Stimulated activated CD8-positive, alpha-beta memory T cell treated with anti-CD3 and anti-CD28 coated beads, Interleukin-15, amount 100 ng/mL, for 24 hours (primary cell): ENCODE measurements around the gene MUTYH.
"Not testable (repeated sequence)": the region's sequence is repeated elsewhere in the genome, so short reads cannot be mapped to it uniquely, and the experiment has no call there.

ENCODE experiments used
- DNase-seq: peaks from one replicate; pipeline ENCODE4 v3.0.0-alpha.2; 2020; ENCODE audit warnings: low read depth

The MUTYH gene

GRCh38 chr1:45339789-45340558, at the start of gene MUTYH, which contains the start of gene TOE1:
MUTYH (minus strand) TSS chr1:45340440; CDS start chr1:45334505, 5,935 bp downstream.
TOE1 (plus strand) TSS chr1:45340170; CDS start chr1:45340253, 83 bp downstream.
- peak; percentile 86 for DNase-seq

DNA sequence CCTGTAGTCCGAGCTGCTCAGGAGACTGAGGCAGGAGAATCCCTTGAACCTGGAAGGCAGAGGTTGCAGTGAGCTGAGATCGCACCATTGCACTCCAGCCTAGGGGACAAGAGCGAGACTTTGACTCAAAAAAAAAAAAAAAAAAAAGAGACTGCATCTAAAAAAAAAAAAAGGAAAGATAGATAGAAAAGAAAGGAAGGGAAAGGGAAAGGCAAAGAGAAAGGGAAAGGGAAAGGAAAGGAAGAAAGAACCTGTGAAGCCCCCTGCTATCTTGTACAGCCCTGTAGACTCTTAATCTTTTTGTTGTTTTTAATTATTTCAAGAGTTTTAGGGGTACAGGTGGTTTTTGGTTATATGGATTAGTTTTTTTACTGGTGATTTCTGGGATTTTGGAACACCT, 46.0 kb upstream of the MUTYH start:
- DNase-seq: no peak

DNA sequence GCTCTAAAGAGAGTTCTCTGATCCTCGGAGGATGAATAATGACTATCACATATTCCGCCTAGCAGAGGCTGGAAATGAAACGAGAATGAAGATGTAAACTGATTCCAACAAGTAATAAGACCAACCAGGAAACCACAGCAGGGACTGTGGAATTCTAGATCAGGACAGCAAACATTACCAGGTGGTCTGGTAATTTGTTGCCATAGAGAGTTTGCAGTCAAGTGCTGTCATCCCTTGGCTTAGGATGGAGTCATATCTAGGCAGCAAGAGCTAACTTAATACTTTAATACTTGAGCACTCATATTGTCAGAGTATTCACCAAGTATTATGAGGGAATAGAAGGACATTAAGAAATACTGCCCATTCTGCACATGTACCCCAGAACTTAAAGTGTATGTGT, 45.1 kb upstream of the MUTYH start:
- no peak for DNase-seq

- DNase-seq: not testable (repeated sequence)
Measured at GRCh38 chr1:45384213-45384612, 44.0 kb upstream of the MUTYH start.

- no peak for DNase-seq
Measured at GRCh38 chr1:45383191-45383590, 43.0 kb upstream of the MUTYH start.

DNA sequence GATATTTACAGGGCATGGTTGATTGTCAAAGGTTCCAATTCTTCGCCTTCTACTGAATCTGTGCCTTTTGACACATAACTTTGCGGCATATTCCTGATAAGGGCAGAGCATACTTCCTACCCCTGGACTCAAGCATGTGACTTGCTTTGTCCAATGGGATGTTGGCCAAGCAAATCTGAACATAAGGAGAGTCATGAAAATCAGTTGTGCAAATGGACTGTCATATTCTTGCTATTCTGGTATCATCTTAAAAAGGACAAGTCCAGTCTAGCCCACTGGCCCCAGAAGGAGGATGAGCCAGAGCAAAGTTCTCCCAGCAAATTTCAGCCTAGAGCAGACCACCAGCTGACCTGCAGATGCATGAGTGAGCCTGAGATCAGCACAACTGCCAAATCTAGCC, 41.0 kb upstream of the MUTYH start:
- DNase-seq: no peak

DNA sequence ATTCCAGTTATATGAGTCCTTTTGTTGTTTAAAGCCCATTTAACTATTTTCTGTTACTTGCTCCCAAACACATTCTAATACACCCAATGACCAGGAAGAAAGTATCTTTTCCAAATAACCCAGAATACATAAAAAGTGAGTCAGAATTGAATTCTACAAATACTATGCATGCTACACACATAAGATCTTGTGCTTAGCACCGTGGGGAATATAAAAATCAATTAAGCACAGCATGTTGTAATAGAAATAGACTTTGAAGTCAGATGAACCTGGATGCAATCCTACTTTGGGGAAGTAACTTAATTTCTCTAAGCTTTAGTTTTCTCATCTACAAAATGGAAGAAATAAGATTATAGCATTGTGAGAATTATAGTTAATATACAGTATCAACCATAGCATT, 40.5 kb upstream of the MUTYH start:
- no peak for DNase-seq

- DNase-seq: no peak
Measured at GRCh38 chr1:45380125-45380524, 39.9 kb upstream of the MUTYH start.

DNA sequence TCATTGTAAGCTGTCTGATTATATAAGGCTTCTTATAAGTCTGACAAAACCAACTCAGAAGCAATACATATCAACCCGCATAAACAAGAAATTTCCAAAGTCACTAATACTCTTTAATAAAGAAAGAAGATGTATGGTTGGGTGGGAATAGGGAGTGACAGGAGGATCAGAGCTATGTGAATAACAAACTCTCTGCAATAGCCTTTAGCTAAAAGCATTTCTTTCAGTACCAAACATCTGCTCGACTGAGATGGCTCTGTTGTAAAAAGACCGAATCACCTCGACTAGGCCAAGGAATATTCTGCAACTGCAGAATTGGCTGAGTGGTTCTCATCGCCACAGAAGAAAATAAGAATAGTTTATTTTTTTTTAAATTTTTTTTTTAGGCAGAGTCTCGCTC, 39.3 kb upstream of the MUTYH start:
- no peak for DNase-seq

DNA sequence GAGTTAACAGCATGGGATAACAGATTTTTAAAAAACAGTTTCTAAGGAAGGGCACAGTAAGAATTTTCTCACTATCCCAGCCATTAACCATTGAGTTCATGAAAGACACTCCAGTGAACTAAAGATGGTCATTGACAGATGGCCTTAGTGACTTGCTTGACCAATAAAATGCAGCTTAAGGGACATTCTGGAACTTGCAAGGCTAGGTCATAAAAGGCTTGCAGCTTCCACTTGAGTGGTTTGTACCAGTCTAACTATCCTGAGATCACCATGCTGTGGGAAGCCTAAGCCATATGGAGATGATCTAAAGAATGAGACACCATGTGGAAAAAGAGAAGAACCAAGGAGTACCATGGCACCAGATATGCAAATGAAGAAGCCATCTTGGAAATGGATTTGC, 37.9 kb upstream of the MUTYH start:
- no peak for DNase-seq

DNA sequence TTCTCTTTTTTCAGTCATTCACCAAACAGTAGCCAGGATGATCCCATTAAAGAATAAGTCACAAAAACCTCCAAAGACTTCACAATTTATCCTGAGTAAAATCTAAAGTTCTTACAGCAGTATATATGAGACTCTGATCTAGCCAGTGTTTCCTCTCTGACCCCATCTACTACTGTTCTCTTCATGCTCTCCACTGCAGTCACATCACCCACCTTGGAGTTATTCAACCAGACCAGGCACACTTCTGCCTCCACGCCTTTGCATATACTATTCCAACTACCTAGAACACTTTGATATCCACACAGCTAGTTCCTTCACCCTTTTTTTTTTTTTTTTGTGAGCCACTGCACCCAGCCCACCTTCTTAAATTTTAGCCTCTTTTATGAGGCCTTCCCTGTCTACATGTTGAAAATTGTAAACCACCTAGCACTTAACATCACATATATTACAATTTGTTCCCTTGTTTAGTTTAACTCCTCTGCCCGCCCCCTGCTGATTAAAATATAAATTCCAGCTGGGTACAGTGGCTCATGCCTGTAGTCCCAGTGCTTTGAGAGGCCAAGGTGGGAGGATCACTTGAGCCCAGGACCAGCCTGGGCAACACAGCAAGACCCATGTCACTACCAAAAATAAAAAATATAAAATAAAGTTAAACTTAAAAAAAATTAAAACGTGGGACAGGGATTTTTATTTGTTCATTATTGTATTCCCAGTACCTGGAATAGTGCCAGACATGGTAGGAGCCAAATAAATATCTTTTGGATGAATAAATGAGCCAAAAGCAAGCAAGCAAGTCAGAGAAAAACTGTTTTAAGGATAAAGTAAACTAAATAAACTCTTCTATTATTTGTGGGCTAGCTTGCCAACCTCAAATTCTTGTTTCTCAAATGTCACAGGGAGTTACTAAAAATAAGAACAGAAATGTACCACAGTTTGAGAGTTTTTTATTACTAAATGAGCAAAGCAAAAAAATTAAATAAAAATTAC, 35.2 kb upstream of the MUTYH start:
- no peak for DNase-seq

GRCh38 chr1:45373573-45373972, 33.3 kb upstream of the MUTYH start:
- no peak for DNase-seq

- DNase-seq: no peak
Measured at GRCh38 chr1:45370575-45370974, 30.3 kb upstream of the MUTYH start.

DNA sequence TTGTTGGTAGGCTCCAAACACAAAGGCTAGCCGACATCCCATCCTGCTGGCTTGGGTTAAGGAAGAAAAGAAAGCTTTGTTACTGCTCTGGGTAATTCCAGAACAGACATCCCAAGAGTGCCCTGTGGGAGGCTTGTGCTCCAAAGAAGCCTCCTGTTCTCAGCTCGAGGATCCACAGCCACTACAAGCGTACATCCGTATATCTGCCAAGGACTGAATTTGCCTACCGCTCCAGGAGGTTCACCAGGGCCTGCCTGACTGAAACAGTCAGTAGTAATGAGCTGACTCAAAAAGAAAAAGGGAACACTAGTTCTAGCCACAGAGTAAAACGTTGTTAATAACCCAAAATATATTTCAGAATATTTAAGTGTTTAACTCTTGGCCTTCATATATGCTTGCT, 24.8 kb upstream of the MUTYH start:
- DNase-seq: no peak

GRCh38 chr1:45364294-45364693, 24.1 kb upstream of the MUTYH start:
- DNase-seq: no peak

- DNase-seq: not testable (repeated sequence)
Measured at GRCh38 chr1:45360981-45361380, 20.7 kb upstream of the MUTYH start.

DNA sequence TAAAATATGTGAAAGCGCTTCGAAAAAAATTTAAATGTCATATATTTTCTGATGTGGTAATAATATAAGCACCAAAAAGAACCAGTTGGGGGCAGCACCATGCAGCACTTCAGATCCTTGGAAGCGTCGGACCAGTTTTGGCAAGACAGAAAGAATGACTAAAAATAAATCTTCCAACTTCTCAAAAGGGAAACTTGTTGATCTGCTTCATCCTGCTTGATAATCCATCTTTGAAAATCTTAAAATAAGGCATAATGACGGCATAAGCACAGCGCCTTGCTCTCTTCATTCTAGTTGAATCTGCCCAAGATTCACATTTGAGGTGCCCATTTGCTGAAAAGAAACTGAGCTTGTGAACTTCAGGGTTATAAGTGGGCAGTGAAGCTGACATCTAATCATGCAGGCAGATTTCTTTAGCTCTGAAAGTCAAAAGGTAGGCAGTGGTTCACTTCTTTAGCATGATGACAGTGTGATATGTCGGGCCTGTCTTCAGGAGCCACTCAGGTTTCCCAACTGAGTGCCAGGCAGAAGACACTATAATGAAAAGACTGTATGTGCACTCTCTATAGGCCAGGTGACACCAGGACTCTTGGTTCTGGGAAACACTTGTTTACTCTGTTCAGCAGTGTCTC, 19.8 kb upstream of the MUTYH start:
- DNase-seq: no peak

DNA sequence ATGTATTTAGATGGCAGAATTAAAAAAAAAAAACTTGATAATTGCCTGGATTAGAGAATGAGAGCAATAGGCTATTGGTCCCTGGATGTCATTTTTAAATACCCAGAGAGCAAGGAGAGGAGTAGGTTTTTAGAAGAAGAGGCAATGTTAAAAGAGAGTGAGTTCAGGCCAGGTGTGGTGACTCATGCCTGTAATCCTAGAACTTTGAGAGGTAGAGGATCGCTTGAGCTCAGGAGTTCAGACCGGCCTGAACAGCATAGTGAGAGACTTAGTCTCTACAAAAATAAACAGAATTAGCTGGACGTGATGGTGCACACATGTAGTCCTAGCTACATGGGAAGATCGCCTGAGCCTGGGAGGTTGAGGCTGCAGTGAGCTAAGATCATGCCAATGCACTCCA, 15.9 kb upstream of the MUTYH start:
- no peak for DNase-seq

GRCh38 chr1:45355683-45356082, 15.4 kb upstream of the MUTYH start:
- no peak for DNase-seq

DNA sequence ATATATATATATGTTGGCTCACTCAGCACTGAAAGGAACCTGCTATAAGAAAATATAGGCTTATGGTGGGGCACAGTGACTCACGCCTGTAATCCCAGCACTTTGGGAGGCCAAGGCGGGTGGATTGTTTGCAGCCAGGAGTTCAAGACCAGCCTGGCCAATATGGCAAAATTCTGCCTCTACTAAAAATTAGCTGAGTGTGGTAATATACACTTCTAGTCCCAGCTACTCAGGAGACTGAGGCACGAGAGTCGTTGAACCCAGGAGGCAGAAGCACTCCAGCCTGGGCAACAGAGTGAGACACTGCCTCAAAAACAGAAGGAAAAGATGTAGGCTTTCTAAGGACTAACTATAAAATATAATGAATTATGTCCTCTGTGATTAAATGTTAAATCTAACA, 14.6 kb upstream of the MUTYH start:
- no peak for DNase-seq

DNA sequence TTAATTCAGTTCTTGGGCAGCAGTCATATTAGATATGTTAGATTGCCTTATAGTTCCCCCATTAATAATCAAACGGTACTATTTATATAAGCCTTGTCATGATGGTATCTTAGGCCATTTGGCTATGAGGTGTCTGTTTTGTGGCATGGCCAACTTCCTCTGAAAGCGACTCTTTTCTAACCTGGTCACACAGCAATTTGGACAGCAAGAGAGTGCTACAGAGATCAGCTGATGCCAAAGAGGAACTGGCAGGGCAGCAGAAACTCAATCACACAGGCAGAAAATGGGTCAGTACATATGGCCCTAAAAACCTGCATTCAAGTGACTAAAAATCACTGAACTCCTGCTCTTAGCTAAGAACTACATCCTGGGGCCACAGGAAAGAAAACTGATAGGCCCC, 13.4 kb upstream of the MUTYH start:
- DNase-seq: no peak

DNA sequence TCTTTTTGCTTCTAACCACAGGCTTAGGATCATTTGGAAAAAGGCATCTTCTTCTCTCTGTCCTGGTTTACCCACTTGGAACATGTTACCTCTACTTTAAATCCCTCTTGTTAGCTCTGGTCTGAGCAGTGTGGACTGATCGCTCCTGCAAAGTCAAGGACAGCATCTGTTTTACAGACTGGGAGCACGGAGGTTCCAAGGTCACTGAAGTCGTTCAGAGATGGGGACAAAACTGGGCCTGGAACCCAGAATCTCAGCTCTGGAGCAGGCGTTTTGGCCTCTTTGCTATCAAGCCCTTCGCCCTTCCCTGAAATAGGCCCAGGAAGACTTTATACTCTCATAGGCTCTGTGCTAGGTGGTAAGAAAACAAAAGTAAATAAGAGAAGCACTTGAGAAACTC, 11.3 kb upstream of the MUTYH start:
- no peak for DNase-seq
